HL-60/S4 treated with phorbol 12-myristate 13-acetate at 8.2 ng/mL for 4 days and 3 days (cell line): ENCODE data around the gene GSE1.
"Not testable (repeated sequence)": the region's sequence is repeated elsewhere in the genome, so short reads cannot be mapped to it uniquely, and the experiment has no call there.

Experiments
- in situ Hi-C: fragments of 300-500 bp; cut with MboI; formaldehyde crosslinking; loops from 2 replicates; pipeline ENCODE4 v1.15.0; 2022; ENCODE audit warnings: low sequenced_read_pairs

The GSE1 gene

DNA sequence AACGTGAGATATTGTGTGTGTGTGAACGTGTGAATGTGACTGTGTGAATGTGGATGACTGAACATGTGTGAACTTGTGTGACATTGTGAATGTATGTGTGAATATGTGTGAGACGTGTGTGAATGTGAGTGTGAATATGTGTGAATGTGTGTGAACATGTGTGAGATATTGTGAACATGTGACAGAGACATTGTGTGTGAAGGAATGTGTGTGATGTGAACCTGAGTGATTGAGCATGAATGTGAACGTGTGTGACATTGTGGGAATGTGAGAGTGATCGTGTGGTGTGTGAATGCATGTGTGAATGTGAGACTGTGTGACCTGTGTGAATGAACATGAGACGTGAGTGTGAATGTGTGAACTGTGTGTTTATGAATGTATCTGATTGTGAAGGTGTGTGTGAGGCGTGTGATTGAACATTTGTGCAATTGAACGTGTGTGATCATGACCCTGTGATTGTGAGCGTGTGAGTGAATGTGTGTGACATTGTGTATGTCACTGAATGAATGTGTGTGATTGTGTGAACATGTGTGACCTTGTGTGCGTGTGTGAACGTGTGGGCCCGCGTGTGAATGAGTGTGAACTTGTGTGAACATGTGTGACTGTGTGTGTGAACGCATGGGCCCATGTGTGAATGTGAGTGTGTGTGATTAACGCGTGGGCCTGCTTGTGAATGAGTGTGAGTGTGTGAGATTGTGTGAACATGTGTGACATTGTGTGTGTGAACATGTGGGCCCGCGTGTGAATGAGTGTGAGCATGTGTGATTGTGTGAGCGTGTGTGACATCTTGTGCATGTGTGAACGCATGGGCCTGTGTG, 23.2 kb upstream of the GSE1 start:
- in situ Hi-C loops = no loop called here

DNA sequence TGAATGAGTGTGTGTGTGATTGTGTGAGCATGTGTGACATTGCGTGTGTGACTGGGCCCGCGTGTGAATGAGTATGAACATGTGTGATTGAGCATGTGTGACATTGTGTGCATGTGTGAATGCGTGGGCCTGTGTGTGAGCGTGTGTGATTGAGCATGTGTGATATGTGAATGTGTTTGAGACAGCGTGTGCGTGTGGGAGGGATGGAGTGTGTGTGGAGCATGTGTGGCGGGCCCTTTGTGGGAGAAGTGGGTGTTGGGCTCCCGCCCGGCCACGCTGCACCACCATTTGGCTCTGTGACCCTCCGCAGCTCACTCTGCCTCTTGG, 22.7 kb upstream of the GSE1 start:
- in situ Hi-C loops = no loop called here

DNA sequence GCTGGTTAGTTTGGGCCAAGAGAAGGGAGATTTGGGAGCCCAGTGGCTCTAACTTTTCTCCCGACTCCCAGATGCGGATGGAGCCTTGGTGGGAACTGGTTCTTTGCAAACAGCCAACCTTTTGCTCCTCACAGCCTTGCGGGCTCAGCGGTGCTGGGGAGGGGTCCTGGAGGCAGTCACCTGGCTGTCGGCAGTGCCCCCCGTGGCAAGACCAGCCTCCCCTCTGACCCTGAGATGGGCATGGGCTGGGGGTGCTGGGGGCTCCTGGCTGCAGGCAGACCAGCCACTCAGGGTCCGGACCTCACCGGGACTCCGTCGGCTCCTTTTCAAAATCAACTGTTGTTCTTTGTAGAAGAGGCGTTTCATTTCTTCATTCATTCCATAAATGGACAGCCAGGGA, 21.7 kb upstream of the GSE1 start:
- in situ Hi-C loops = no loop called here

DNA sequence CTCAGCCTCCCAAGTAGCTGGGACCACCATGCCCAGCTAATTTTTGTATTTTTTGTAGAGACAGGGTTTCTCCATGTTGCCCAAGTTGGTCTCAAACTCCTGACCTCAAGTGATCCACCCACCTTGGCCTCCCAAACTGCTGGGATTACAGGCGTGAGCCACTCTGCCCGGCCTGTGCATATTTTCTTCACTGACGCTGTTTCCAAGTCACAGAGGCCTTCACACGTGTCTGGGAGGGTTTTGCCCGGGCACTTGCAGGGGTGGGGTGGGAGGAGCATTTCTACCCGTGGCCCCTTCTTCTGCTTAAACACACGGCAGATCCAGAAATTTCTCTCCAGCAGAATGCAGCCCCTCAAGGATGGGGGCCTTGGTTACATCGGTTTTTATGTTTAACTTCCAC, 20.8 kb upstream of the GSE1 start:
- in situ Hi-C loops = not testable (repeated sequence)

DNA sequence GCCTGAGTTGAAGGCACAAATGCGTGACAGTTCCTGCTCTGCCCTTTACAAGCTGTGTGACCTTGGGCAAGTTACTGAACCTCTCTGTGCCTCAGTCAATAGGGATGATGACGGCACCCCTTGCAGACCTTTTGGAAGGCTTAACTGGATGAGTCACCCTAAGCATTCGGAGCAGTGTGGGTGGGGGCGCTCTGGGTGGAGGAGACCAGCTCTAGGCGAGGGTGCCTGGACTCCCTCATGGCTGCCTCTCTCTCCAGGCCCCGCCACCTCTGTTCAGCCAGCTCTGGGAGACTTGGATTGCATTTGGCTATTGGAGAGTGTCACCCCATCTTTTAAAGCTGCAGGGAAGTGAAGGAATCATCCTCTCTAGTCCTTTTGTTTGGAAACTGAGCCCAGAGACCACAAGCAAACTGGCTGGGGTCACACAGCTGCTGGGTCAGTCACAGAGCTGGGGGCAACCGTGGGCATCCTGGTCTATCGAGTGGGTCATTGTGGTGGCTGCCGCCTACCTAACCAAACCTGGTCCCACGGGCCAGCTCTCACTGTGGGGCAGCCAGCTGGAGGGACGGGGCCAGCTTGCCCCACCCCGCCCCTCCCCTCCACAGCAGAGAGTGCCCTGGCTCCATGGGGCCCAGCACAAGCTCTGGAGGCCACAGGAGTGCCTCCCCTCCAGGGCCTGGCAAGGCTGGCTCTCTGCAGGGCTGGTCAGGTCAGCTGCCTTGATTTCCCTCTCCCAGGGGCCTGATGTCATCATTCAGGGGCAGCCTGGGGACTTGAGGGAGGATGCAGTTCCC, 20.2 kb upstream of the GSE1 start:
- in situ Hi-C loops = no loop called here

DNA sequence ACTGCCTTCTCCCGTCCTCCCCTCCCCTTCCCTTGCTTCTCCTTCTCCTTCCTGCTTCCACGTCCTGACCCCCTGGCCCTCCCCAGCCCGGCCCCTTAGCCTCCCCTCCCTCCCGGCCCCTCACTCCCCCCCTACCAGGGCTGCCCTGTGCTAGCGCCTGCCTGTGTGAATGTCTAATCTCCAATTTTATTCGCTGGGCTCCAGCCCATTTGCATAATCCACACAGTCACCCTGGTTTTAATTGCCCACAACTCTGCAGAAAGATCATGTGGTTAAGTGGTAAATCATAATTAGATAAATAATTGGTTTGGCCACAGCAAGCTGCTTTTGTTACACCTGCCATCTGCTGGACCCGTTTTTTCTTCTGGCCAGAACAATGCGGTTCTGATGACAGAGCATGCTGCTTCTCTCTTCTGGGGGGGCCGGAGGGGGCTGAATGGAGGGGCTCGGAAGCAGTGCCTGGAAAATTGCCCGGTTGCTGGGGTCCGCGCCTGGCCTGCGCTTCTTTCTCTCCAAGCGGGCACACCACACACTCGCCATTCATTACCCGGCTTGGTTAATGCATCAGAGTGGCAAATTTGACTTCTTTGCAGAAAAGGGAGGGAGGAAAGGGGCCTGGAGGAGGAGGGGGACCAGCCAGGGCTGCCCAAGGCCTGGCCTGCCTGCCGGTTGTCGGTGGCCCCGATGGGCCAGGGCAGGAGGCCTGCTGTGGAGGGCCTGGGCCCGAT, 19.5 kb upstream of the GSE1 start:
- in situ Hi-C loops = no loop called here

DNA sequence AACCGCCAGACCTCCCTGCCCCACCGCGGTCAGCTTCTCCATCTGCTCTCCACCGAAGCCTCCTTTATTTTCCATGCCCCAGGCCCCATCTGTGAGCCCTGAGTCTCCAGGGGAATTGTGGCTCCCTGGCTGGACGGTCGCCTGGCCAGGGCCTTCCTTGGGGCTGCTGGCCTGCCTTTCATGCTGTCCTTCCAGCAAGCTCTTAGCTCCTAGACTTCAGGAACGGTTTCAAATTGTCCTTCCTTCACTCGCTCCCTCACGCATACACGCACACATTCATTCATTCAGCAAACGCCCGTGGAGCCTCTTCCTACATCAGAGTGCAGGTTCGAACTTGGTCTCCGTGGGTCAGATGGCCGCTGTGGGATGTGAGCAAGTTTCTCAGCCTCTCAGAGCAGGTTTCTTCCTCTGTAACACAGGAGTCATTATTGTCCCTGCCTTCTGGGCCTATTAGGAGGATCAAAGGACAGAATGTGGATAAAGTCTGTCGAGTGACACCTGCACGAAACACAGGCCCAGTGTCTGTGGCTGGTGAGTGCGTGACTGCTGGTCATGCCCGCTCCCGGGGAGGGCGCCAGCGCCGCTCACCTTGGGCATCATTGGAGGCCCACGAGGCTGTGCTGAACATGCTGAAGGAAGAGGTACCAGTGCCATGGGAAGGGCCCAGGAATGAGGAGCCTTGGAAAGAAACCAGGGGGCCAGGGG, 18.7 kb upstream of the GSE1 start:
- in situ Hi-C loops = no loop called here

DNA sequence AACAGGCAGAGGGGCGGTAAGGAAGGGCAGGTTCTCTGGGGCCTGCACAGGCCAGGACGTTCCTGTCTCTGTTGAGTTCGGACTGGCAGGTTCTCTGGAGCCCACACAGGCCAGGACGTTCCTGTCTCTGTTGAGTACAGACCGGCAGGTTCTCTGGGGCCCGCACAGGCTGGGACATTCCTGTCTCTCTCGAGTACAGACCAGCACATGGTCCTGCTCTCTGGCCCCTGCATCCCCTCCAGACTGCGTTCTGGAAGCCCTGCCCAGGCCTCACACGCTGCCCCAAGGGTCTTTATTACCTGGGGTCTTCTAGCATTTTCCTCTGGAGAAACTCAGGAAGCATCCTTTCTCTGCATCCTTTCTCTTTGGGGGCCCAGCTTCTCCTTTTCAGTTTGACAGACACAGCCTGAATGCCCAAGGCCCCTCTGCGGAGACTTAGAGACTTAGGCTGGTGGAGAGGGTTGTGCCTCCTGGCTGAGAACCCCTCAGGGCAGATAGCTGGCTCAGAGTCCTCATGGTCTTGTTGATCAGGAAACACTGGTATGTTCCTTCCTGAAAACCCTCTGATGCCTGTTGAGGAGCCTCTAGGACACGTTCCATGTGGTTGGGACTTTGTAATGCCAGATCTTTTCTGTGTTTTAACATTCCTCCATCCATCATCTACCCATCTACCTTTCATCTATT, 18.0 kb upstream of the GSE1 start:
- in situ Hi-C loops = no loop called here

DNA sequence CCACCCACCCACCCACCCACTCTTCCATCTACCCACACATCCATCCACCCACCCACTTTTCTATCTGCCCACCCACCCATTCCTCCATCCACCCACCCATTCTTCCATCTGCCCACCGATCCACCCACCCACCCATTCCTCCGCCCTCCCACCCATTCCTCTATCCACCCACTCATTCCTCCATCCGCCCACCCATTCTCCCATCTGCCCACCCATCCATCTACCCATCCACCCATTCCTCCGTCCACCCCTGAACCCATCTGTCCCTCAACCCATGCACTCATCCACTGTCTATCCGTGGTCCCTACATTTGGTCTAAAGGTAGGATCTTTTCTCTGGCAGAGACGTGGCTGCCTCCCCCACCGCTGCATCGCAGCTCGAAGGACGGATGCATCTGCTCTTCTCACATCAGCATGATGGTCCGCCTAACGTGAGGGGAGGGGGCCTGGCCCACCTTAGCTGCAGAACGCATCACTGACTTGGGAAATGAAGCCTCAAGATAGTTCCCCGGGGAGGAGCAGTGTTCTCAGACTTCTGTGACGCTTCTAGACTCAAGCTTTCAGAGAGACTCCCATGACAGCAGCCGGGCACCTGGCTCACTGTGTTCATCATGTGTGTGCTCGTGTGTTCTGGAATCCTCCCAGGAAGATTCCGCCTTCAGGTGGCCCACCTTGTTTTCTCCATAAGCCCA, 17.2 kb upstream of the GSE1 start:
- in situ Hi-C loops = no loop called here

DNA sequence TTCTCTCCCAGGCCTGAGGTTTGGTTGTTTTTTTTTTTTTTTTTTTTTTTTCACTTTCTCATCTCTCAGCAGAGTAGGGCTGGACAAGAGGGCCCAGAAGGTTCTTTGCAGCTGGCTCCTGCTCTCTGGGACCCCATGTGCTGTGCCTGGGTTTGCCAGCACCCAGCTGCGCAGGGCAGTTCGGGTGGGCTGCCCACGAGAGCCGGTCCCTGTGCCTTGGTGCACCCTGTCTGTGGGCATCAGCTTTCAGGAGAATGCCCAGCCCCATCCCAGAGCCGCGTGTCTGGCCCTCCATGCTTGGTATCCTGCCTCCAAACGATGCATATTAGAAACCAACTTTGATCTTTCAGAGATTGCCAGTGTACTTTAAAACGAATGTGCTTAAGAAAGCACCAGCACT, 15.0 kb upstream of the GSE1 start:
- in situ Hi-C loops = no loop called here

DNA sequence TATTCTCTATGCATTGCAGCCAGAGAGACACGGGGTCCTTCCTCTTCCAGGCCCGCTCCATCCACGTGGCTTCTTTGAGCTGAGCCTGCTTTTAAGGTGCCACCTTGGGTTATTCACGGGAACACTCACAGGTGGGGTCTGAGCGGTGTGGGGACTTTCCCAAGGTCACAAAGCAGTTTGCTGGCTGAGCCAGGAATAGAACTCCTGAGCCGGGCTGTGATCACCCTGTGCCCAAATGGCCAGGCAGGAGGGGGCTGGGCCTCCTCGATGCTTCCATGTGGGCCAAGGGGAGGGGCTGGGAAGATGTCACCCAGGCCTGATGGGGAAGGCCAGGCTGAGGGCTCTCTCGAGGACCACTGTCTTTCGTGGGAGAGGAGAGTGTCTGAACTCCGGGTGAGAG, 13.0 kb upstream of the GSE1 start:
- in situ Hi-C loops = loop anchor here (25.0 kb wide), 1 partner anchor 163 kb away; no protein-coding TSS in a partner anchor

DNA sequence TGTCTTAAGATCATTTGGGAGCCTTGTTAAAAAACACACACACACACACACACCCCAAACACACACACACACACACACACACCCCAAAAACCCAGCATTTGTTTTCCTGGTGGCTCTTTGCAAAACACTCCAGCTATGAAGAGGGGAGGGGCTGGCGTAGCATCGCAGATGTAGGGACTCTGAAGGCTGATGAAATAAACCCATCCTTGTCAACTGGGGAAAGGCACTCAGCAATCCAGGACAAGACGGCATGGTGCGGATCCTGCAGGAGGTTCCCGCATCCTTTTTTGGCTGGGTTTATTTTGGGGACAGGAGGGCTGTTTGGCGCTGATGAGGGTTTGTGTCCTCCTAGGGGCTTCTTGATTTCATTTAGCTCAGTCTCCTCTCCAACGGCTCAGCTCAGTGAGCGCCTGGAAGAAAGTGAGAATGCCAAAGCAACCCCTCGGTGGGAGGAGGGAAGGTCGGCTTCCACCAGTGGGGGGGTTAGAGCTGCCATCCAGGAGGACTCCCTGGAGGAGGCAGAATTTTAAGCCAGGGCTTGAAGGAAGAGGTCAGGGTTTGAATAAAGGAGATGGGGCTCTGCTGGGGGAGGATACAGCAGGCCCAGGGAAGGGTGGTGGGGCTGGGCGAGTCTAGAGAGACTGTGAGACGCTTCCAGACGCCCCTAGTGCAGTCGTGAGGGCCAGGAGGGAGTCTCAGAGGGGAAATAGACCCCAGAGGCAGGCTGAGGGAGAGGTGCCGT, 12.4 kb upstream of the GSE1 start:
- in situ Hi-C loops = loop anchor here (25.0 kb wide), 1 partner anchor 163 kb away; no protein-coding TSS in a partner anchor

DNA sequence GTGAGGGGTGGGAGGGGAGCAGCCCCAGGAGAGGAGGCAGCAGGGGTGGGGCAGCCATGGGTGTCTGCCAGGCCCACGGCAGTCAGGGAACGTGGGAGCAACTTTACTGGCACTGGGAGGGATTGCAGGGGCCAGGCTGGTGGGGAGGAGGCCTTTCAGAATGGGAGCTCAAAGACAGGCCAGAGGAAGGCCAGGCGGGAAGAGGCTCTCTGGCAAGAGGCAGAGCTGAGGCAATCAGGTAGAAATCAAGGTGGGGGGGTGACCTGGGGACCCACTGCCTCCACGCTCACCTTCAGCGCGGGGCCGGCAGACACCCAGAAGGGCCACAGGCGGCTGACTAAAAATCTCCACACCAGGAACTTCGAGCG, 11.9 kb upstream of the GSE1 start:
- in situ Hi-C loops = loop anchor here (25.0 kb wide), 1 partner anchor 164 kb away; no protein-coding TSS in a partner anchor

DNA sequence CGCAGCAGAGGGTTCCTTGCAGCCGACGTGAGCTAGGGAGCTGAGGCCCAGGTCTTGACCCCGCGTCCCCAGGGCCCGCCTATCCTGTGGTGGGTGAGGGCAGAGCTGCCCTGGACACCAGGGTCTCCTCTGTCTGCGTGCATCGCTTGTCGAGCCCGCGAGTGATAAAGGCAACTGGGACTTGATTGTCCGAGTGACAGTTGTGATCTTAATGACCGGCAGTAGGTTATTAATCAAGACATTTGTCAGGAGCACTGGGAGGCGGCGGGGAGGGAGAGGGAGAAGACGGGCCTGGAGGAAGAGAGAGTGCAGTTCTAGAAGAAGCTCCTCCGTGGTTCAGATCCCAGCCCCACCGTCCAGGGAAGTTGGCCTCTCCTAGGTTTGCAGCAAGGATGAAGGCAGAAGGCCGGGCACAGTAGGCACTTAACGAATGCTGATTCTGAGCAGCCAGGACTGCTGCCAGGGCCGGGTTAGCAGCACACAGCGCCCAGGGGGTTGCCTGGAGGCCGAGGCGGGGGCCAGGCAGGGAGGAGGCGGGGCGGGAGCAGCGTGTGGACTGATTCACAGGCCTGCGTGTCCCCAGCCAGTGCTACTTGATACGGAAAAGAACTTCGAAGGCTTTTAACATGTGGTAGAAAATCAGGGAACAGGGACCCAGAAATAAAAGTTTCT, 11.3 kb upstream of the GSE1 start:
- in situ Hi-C loops = loop anchor here (25.0 kb wide), 1 partner anchor 165 kb away; no protein-coding TSS in a partner anchor

DNA sequence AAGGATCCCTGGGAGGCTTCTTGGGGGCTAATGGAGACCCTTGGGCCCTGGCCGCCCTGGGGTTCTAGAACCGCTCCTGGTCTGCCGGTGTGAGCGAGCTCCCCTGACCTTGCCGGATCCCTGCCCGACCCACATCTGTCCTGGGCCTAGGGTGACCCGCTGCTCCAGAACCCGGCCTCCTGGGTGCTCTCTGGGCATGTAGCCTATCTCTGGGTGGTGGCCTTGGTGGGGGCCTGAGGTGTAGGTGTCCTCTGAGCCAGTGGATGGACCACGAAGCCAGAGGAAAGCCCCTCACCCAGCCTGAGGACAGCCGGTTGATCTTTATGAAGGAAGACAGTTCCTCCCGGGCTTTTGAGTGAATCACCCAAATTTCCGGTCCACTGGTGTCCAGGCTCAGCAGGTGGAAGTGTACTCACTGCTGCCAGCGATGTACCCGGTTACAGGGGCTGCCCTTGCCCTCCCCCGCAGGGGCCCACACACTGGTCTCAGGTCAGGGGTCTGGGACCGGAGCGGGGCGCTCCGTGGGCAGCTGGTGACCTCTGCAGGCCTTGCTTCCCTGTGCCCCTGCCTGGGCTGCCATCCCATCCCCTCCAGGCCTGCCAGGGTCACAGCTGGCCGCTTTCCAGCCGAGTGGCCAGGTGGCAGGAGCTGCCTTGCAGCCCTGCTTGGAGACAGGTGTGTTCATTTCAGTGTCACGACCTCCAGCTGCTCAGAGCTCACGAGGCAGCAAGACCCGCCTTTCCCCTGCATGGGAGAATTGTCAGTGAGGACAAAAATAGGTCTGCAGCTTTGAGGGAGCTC, 10.5 kb upstream of the GSE1 start:
- in situ Hi-C loops = loop anchor here (25.0 kb wide), 1 partner anchor 165 kb away; no protein-coding TSS in a partner anchor

DNA sequence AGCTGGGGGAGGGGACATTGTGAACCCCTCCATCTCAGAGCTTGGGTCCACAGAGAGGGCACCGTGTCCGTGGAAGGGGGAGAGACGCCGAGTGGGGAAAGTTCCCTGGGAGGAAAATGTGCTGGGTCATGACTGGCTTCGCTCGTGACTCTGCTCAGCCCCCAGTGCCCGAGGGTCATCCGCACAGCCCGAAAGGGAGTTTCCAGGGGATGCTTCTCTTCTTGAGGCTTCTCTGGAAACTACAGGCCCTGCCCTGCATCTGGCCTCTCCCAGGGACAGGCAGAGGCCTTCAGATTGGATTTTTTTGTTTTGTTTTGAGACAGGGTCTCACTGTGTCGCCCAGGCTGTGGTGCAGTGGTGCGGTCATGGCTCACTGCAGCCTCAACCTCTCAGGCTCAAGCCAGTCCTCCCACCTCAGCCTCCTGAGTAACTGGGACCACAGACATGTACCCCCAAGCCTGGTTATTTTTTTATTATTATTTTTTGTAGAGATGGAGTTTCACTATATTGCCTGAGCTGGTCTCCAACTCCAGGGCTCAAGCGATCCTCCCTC, 9.8 kb upstream of the GSE1 start:
- in situ Hi-C loops = loop anchor here (25.0 kb wide), 1 partner anchor 166 kb away; no protein-coding TSS in a partner anchor

DNA sequence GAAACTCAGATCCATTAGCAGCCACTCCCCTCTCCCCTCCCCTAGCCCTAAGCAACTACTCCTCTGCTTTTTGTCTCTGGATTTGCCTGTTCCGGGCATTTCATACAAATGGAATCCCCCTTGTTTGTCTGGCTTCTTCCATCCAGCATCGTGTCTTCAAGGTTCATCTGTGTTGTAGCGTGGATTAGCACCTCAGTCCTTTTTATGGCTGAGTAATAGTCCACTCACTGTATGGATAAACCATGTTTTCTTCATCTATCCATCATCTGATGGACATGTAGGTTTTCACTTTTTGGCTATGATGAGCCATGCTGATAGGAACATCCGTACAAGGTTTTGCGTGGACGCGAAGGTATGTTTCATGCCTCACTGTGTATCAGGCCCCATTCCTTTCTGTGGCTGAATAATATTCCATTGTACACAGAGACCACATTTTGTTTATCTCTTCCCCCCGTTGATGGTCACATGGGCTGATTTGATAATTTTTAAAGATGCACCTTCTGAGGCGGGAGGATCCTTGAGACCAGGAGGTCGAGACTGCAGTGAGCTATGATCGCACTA, 8.9 kb upstream of the GSE1 start:
- in situ Hi-C loops = loop anchor here (25.0 kb wide), 1 partner anchor 167 kb away; no protein-coding TSS in a partner anchor
